H9 (cell line): ENCODE results near the gene SLC2A4. TPM values are rescaled to one million over a fixed set of nuclear protein-coding genes. Genes with fewer than 3 reads are reported as not detected.

Experiments
- DNase-seq: peaks from one replicate; pipeline ENCODE4 v3.0.0-alpha.2; 2017
- H2AFZ ChIP-seq: one replicate; pipeline ENCODE4 v1.6.1; 2013; ENCODE audit warnings: mild to moderate bottlenecking, low read length, control low read depth, moderate library complexity
- H2AK5ac ChIP-seq: 2 replicates; pipeline ENCODE4 v1.6.1; 2013; ENCODE audit warnings: low read length, control low read depth, mixed read lengths; ENCODE audit not compliant: insufficient read length
- H2BK120ac ChIP-seq: one replicate; pipeline ENCODE4 v1.6.1; 2013; ENCODE audit warnings: low read depth, mild to moderate bottlenecking, low read length, control low read depth, inconsistent platforms; ENCODE audit not compliant: poor library complexity, severe bottlenecking
- H2BK12ac ChIP-seq: 2 replicates; pipeline ENCODE4 v1.6.1; 2013; ENCODE audit warnings: low read length, control low read depth, mixed read lengths, low read depth; ENCODE audit not compliant: insufficient read length
- H2BK15ac ChIP-seq: 2 replicates; pipeline ENCODE4 v1.6.1; 2013; ENCODE audit warnings: low read depth, low read length, control low read depth
- H2BK20ac ChIP-seq: one replicate; pipeline ENCODE4 v1.6.1; 2013; ENCODE audit warnings: low read depth, mild to moderate bottlenecking, low read length, control low read depth, inconsistent platforms; ENCODE audit not compliant: poor library complexity, severe bottlenecking
- H2BK5ac ChIP-seq: 2 replicates; pipeline ENCODE4 v1.6.1; 2013; ENCODE audit warnings: low read length, control low read depth, mixed read lengths; ENCODE audit not compliant: insufficient read length
- H3K14ac ChIP-seq: 2 replicates; pipeline ENCODE4 v1.6.1; 2013; ENCODE audit warnings: low read length, control low read depth; ENCODE audit not compliant: insufficient read depth
- H3K18ac ChIP-seq: 2 replicates; pipeline ENCODE4 v1.6.1; 2013; ENCODE audit warnings: low read depth, mild to moderate bottlenecking, mixed read lengths, low read length, control low read depth; ENCODE audit not compliant: insufficient read length
- H3K23ac ChIP-seq: 2 replicates; pipeline ENCODE4 v1.6.1; 2013; ENCODE audit warnings: low read length, control low read depth, mixed read lengths, low read depth; ENCODE audit not compliant: insufficient read length
- H3K23me2 ChIP-seq: 2 replicates; pipeline ENCODE4 v1.6.1; 2013; ENCODE audit warnings: low read depth, mild to moderate bottlenecking, mixed read lengths, low read length, control low read depth; ENCODE audit not compliant: insufficient read length, poor library complexity, severe bottlenecking
- H3K27ac ChIP-seq: 2 replicates; pipeline ENCODE4 v1.5.1; 2013; ENCODE audit warnings: low read length, control low read depth, mixed read lengths, low read depth; ENCODE audit not compliant: insufficient read length
- H3K27me3 ChIP-seq: 2 replicates; pipeline ENCODE4 v1.6.1; 2013; ENCODE audit warnings: low read length, control low read depth, inconsistent platforms; ENCODE audit not compliant: insufficient read depth
- H3K4ac ChIP-seq: 2 replicates; pipeline ENCODE4 v1.6.1; 2013; ENCODE audit warnings: low read depth, mild to moderate bottlenecking, control low read depth, inconsistent platforms, low read length, moderate library complexity
- H3K4me1 ChIP-seq: 2 replicates; pipeline ENCODE4 v1.6.1; 2013; ENCODE audit warnings: low read length, control low read depth, inconsistent platforms; ENCODE audit not compliant: insufficient read depth
- H3K4me2 ChIP-seq: 2 replicates; pipeline ENCODE4 v1.6.1; 2013; ENCODE audit warnings: low read length, control low read depth, mixed read lengths; ENCODE audit not compliant: insufficient read length, insufficient read depth
- H3K56ac ChIP-seq: 2 replicates; pipeline ENCODE4 v1.6.1; 2013; ENCODE audit warnings: low read depth, mild to moderate bottlenecking, mixed read lengths, low read length, control low read depth; ENCODE audit not compliant: insufficient read length
- H3K79me1 ChIP-seq: 2 replicates; pipeline ENCODE4 v1.6.1; 2013; ENCODE audit warnings: low read depth, mild to moderate bottlenecking, moderate library complexity, low read length, control low read depth, inconsistent platforms; ENCODE audit not compliant: insufficient read depth, poor library complexity, severe bottlenecking
- H3K79me2 ChIP-seq: 2 replicates; pipeline ENCODE4 v1.6.1; 2013; ENCODE audit warnings: low read length, control low read depth, inconsistent platforms; ENCODE audit not compliant: insufficient read depth
- H3K9ac ChIP-seq: 2 replicates; pipeline ENCODE4 v1.6.1; 2013; ENCODE audit warnings: low read length, control low read depth, mixed read lengths; ENCODE audit not compliant: insufficient read length; ENCODE audit errors: extremely low read depth
- H3K9me3 ChIP-seq: one replicate; pipeline ENCODE4 v1.6.1; 2013; ENCODE audit warnings: low read depth, low read length, inconsistent platforms; ENCODE audit not compliant: control insufficient read depth
- H3T11ph ChIP-seq: one replicate; pipeline ENCODE4 v1.6.1; 2013; ENCODE audit warnings: mild to moderate bottlenecking, low read length, control low read depth, inconsistent platforms
- H4K20me1 ChIP-seq: one replicate; pipeline ENCODE4 v1.6.1; 2013; ENCODE audit not compliant: control insufficient read depth, insufficient read length, insufficient read depth
- H4K5ac ChIP-seq: 2 replicates; pipeline ENCODE4 v1.6.1; 2013; ENCODE audit warnings: low read depth, mild to moderate bottlenecking, mixed read lengths, low read length, control low read depth; ENCODE audit not compliant: insufficient read length
- H4K8ac ChIP-seq: replicated peaks from 2 replicates; pipeline ENCODE4 v1.6.1; 2013; ENCODE audit warnings: low read length, control low read depth, mixed read lengths, low read depth; ENCODE audit not compliant: insufficient read length
- H4K91ac ChIP-seq: 2 replicates; pipeline ENCODE4 v1.6.1; 2013; ENCODE audit warnings: low read depth, mild to moderate bottlenecking, moderate library complexity, mixed read lengths, low read length, control low read depth; ENCODE audit not compliant: insufficient read length
- H3K27ac Mint-ChIP-seq, 3 experiments: 2 replicates in 2 of 3; 3 replicates in 1 of 3; pipeline ENCODE4 v1.8.0; 2020 to 2021; ENCODE audit warnings: mixed read lengths in 3 of 3, mild to moderate bottlenecking in 1 of 3, moderate library complexity in 1 of 3
- H3K27me3 Mint-ChIP-seq: 2 replicates; pipeline ENCODE4 v1.8.0; 2021; ENCODE audit warnings: low read depth, mild to moderate bottlenecking, moderate library complexity, mixed read lengths
- H3K36me3 Mint-ChIP-seq, 3 experiments: 2 replicates in 2 of 3; 3 replicates in 1 of 3; pipeline ENCODE4 v1.8.0; 2020 to 2021; ENCODE audit warnings: low read depth in 3 of 3, mixed read lengths in 3 of 3; ENCODE audit not compliant: insufficient read depth in 1 of 3
- H3K4me1 Mint-ChIP-seq, 2 experiments: 2 replicates each; pipeline ENCODE4 v1.8.0; 2020; ENCODE audit warnings: mixed read lengths in 2 of 2
- H3K4me3 Mint-ChIP-seq, 2 experiments: 2 replicates in 1 of 2; 3 replicates in 1 of 2; pipeline ENCODE4 v1.8.0; 2020 to 2021; ENCODE audit warnings: mild to moderate bottlenecking in 2 of 2, mixed read lengths in 2 of 2, moderate library complexity in 1 of 2
- H3K9me3 Mint-ChIP-seq, 2 experiments: 2 replicates in 1 of 2; 3 replicates in 1 of 2; pipeline ENCODE4 v1.8.0; 2020; ENCODE audit warnings: mild to moderate bottlenecking in 2 of 2, mixed read lengths in 2 of 2, moderate library complexity in 1 of 2
- CTCF ChIP-seq: fragments of 200-600 bp; sonication (generic); conservative IDR thresholded peaks from 3 replicates; pipeline ENCODE4 v1.8.0; 2021; ENCODE audit warnings: antibody characterized with exemption, mild to moderate bottlenecking
- WGBS: extraction: QIAGEN DNeasy Blood & Tissue Kit; methylation state at CpG from one replicate; pipeline ENCODE4 v1.1.7; 2013; ENCODE audit warnings: missing lambda C conversion rate, low lambda C conversion rate, mixed read lengths; ENCODE audit not compliant: insufficient read length; ENCODE audit errors: extremely low coverage; 5-methylcytosine and 5-hydroxymethylcytosine counted together
- total RNA-seq: library from RNA; stranded (reverse); gene quantifications from 2 replicates; pipeline ENCODE4 v1.2.1, GENCODE V29; 2021

The SLC2A4 gene
- total RNA-seq, 1 experiment from 2014 or later, result 4.4 TPM

GRCh38 chr17:7312432-7313087 lies 31.0 kb downstream of the SLC2A4 start:
- H2AK5ac ChIP-seq, result no peak overlapping the region
- no peak overlapping the region for H2BK5ac ChIP-seq
- WGBS, result no CpG with 5 or more reads among the region's 7 CpGs
- H3K14ac ChIP-seq, result no peak overlapping the region
- H3K79me2 ChIP-seq, result peaks cover 21% of the 10 kb centered on the region
- H3K4me2 ChIP-seq, result no peak overlapping the region
- no peak overlapping the region for H3T11ph ChIP-seq
- Mint-ChIP-seq H3K4me1 (peaks cover 38 to 39% of the 10 kb centered on the region in 2 experiments), H3K36me3 (peaks cover 50 to 74% (median 70%) of the 10 kb centered on the region in 3 experiments), H3K4me3 (peak overlapping the region; percentile 69 to 71; a peak in 2 of 5 replicates), H3K9me3 (no peaks in the 10 kb centered on the region), H3K27me3 (no peaks in the 10 kb centered on the region; the same call in 1 of the 2 replicates), H3K27ac (peak overlapping the region in 2 of 3 experiments; percentile 60 to 70; a peak in 3 of 7 replicates)
- no peak overlapping the region for H2AFZ ChIP-seq
- H3K23ac ChIP-seq, result no peak overlapping the region
- H3K18ac ChIP-seq, result no peak overlapping the region
- no peak overlapping the region for H3K27ac ChIP-seq
- H3K27me3 ChIP-seq, result no peaks in the 10 kb centered on the region
- H3K23me2 ChIP-seq, result peaks cover 19% of the 10 kb centered on the region
- no peak overlapping the region for H3K4ac ChIP-seq
- H2BK120ac ChIP-seq, result no peak overlapping the region
- no peak overlapping the region for H3K56ac ChIP-seq
- H2BK12ac ChIP-seq, result no peak overlapping the region
- H2BK15ac ChIP-seq, result no peak overlapping the region
- no peak overlapping the region for H4K8ac ChIP-seq
- no peak overlapping the region for H4K91ac ChIP-seq
- no peaks in the 10 kb centered on the region for H3K79me1 ChIP-seq
- H4K20me1 ChIP-seq, result no peaks in the 10 kb centered on the region
- no peak overlapping the region for H2BK20ac ChIP-seq
- H3K9ac ChIP-seq, result no peak overlapping the region
- H4K5ac ChIP-seq, result no peak overlapping the region
- no peak for DNase-seq
- H3K4me1 ChIP-seq, result peaks cover 2% of the 10 kb centered on the region; the same call in 1 of the 2 replicates
- H3K9me3 ChIP-seq, result no peaks in the 10 kb centered on the region
- TF ChIP-seq CTCF, result no peak
